ENCODE data around the gene OIT3.

OIT3 gene

GRCh38 chr10:72924351-72924750, 30.8 kb downstream of the OIT3 start:
- H3K27ac ChIP-seq (ENCODE audit: low read depth, low read length) = no peak overlapping the region
- H3K9ac ChIP-seq (ENCODE audit: low read length) = no peak overlapping the region
- H3F3A ChIP-seq (ENCODE audit: insufficient read depth) = no peaks in the 10 kb centered on the region
- H3K27me3 ChIP-seq (ENCODE audit: low read length) = no peaks in the 10 kb centered on the region
- no peaks in the 10 kb centered on the region for H4K20me1 ChIP-seq (ENCODE audit: low read depth, low read length)
- no peak overlapping the region for H3K4me2 ChIP-seq (ENCODE audit: low read depth, low read length, poor library complexity, severe bottlenecking)
- no peak for TF ChIP-seq CTCF (IDR thresholded peaks at IDR 0.05; ENCODE audit: insufficient read depth, low read length, poor library complexity, severe bottlenecking)
- no peaks in the 10 kb centered on the region for H3K9me2 ChIP-seq (replicated peaks; ENCODE audit: insufficient read depth, low read length)
- no peak overlapping the region for H3K4me3 ChIP-seq (ENCODE audit: insufficient read depth, low read length, poor library complexity, severe bottlenecking)
- no peak overlapping the region for H2AFZ ChIP-seq (ENCODE audit: low read depth, low read length, severe bottlenecking)
- no peaks in the 10 kb centered on the region for H3K36me3 ChIP-seq (ENCODE audit: low read length)
- no peaks in the 10 kb centered on the region; the same call in 1 of the 2 replicates for H3K9me3 ChIP-seq (ENCODE audit: insufficient read depth, low read length)
- no peaks in the 10 kb centered on the region for H3K79me2 ChIP-seq (ENCODE audit: insufficient read depth, low read length)

GRCh38 chr10:72925951-72926465, 32.5 kb downstream of the OIT3 start:
- TF ChIP-seq EZH2phosphoT487 (conservative IDR thresholded peaks at IDR 0.05; ENCODE audit: low read length) (no peak), CTCF (IDR thresholded peaks at IDR 0.05; ENCODE audit: insufficient read depth, low read length, poor library complexity, severe bottlenecking) (no peak)
- H3K36me3 ChIP-seq (ENCODE audit: low read length) = no peaks in the 10 kb centered on the region
- H3K4me2 ChIP-seq (ENCODE audit: low read depth, low read length, poor library complexity, severe bottlenecking) = no peak overlapping the region
- H3K4me3 ChIP-seq (ENCODE audit: insufficient read depth, low read length, poor library complexity, severe bottlenecking) = no peak overlapping the region
- no peak overlapping the region for H2AFZ ChIP-seq (ENCODE audit: low read depth, low read length, severe bottlenecking)
- H3K9me2 ChIP-seq (replicated peaks; ENCODE audit: insufficient read depth, low read length) = no peaks in the 10 kb centered on the region
- H4K20me1 ChIP-seq (ENCODE audit: low read depth, low read length) = no peaks in the 10 kb centered on the region
- no peak overlapping the region for H3K27ac ChIP-seq (ENCODE audit: low read depth, low read length)
- no peaks in the 10 kb centered on the region; the same call in 1 of the 2 replicates for H3K9me3 ChIP-seq (ENCODE audit: insufficient read depth, low read length)
- no peaks in the 10 kb centered on the region for H3K27me3 ChIP-seq (ENCODE audit: low read length)
- no peaks in the 10 kb centered on the region for H3K79me2 ChIP-seq (ENCODE audit: insufficient read depth, low read length)
- H3K9ac ChIP-seq (ENCODE audit: low read length) = no peak overlapping the region
- H3F3A ChIP-seq (ENCODE audit: insufficient read depth) = no peaks in the 10 kb centered on the region

- H3K36me3 ChIP-seq (ENCODE audit: low read length) = no peaks in the 10 kb centered on the region
- no peak overlapping the region for H3K9ac ChIP-seq (ENCODE audit: low read length)
- no peaks in the 10 kb centered on the region for H3K9me3 ChIP-seq (ENCODE audit: insufficient read depth, low read length)
- no peaks in the 10 kb centered on the region for H3K79me2 ChIP-seq (ENCODE audit: insufficient read depth, low read length)
- H3K4me2 ChIP-seq (ENCODE audit: low read depth, low read length, poor library complexity, severe bottlenecking) = no peak overlapping the region
- no peaks in the 10 kb centered on the region for H3K27me3 ChIP-seq (ENCODE audit: low read length)
- no peak overlapping the region for H3K4me3 ChIP-seq (ENCODE audit: insufficient read depth, low read length, poor library complexity, severe bottlenecking)
- no peaks in the 10 kb centered on the region for H3K9me2 ChIP-seq (replicated peaks; ENCODE audit: insufficient read depth, low read length)
- no peak overlapping the region for H2AFZ ChIP-seq (ENCODE audit: low read depth, low read length, severe bottlenecking)
- no peaks in the 10 kb centered on the region for H4K20me1 ChIP-seq (ENCODE audit: low read depth, low read length)
- no peak for TF ChIP-seq CTCF (IDR thresholded peaks at IDR 0.05; ENCODE audit: insufficient read depth, low read length, poor library complexity, severe bottlenecking)
- H3F3A ChIP-seq (ENCODE audit: insufficient read depth) = no peaks in the 10 kb centered on the region
- H3K27ac ChIP-seq (ENCODE audit: low read depth, low read length) = no peak overlapping the region
Observed at GRCh38 chr10:72927485-72927884, 33.9 kb downstream of the OIT3 start.
